IMR-90 (cell line): ENCODE measurements around the gene FXYD6.

Experiments
- CTCF ChIP-seq: conservative IDR thresholded peaks from 2 replicates; pipeline ENCODE4 v1.5.1; 2012; ENCODE audit warnings: mild to moderate bottlenecking, low read depth, low read length, improper control_type of control experiment
- MAZ ChIP-seq: IDR thresholded peaks from 2 replicates; pipeline ENCODE4 v1.6.1; 2012; ENCODE audit warnings: low read depth, mild to moderate bottlenecking, low read length, improper control_type of control experiment, moderate library complexity, borderline replicate concordance
- POLR2A ChIP-seq: IDR thresholded peaks from 2 replicates; pipeline ENCODE4 v1.6.1; 2012; ENCODE audit warnings: mild to moderate bottlenecking, low read depth, low read length
- RAD21 ChIP-seq: IDR thresholded peaks from 2 replicates; pipeline ENCODE4 v1.6.1; 2012; ENCODE audit warnings: low read length, improper control_type of control experiment
- RCOR1 ChIP-seq: IDR thresholded peaks from 2 replicates; pipeline ENCODE4 v1.6.1; 2012; ENCODE audit warnings: mild to moderate bottlenecking, low read length, improper control_type of control experiment; ENCODE audit not compliant: insufficient replicate concordance
- SMC3 ChIP-seq: fragments of 150-350 bp; IDR thresholded peaks from 2 replicates; pipeline ENCODE4 v1.6.1; 2016; ENCODE audit warnings: low read depth, mild to moderate bottlenecking, antibody characterized with exemption, low read length, moderate library complexity

- TF ChIP-seq POLR2A = no peak
- TF ChIP-seq MAZ = no peak
- no peak for TF ChIP-seq CTCF
- TF ChIP-seq RAD21 = no peak
- TF ChIP-seq SMC3 = no peak
- no peak for TF ChIP-seq RCOR1
These were observed 41.5 kb downstream of the FXYD6 start for GRCh38 chr11:117834838-117835443.
